Measurements from ENCODE around the gene CEP83. TPM values are rescaled to one million over a fixed set of nuclear protein-coding genes. Genes with fewer than 3 reads are reported as not detected.

CEP83 gene
- polyA plus RNA-seq, 1 donor from 2014 or later: 19.5 TPM

GRCh38 chr12:94488463-94488862 lies 28.8 kb upstream of the CEP83 start:
- TF ChIP-seq POLR2AphosphoS5 (IDR thresholded peaks at IDR 0.05) (no peak), RAD21 (conservative IDR thresholded peaks at IDR 0.05) (no peak), TAF1 (IDR thresholded peaks at IDR 0.05; ENCODE audit: low read depth) (no peak), REST (IDR thresholded peaks at IDR 0.05; ENCODE audit: borderline replicate concordance) (no peak), MXI1 (conservative IDR thresholded peaks at IDR 0.05; ENCODE audit: poor library complexity, severe bottlenecking) (no peak), EZH2 (IDR thresholded peaks at IDR 0.05; ENCODE audit: borderline replicate concordance, insufficient read depth, low read length, poor library complexity, severe bottlenecking) (no peak), EP300 (conservative IDR thresholded peaks at IDR 0.05; ENCODE audit: poor library complexity, severe bottlenecking) (no peak), SMC3 (conservative IDR thresholded peaks at IDR 0.05; ENCODE audit: poor library complexity) (no peak)
- TF ChIP-seq, protein P1, sequence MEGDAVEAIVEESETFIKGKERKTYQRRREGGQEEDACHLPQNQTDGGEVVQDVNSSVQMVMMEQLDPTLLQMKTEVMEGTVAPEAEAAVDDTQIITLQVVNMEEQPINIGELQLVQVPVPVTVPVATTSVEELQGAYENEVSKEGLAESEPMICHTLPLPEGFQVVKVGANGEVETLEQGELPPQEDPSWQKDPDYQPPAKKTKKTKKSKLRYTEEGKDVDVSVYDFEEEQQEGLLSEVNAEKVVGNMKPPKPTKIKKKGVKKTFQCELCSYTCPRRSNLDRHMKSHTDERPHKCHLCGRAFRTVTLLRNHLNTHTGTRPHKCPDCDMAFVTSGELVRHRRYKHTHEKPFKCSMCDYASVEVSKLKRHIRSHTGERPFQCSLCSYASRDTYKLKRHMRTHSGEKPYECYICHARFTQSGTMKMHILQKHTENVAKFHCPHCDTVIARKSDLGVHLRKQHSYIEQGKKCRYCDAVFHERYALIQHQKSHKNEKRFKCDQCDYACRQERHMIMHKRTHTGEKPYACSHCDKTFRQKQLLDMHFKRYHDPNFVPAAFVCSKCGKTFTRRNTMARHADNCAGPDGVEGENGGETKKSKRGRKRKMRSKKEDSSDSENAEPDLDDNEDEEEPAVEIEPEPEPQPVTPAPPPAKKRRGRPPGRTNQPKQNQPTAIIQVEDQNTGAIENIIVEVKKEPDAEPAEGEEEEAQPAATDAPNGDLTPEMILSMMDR (IDR thresholded peaks at IDR 0.05; ENCODE audit: poor library complexity, severe bottlenecking): no peak
- H3K79me2 ChIP-seq (replicated peaks; ENCODE audit: insufficient read depth, low read length): no peaks in the 10 kb centered on the region
- H3F3A ChIP-seq (ENCODE audit: insufficient read depth, low read length, poor library complexity, severe bottlenecking): no peaks in the 10 kb centered on the region
- H3K9ac ChIP-seq (ENCODE audit: low read length): no peak overlapping the region
- no peaks in the 10 kb centered on the region for H3K9me3 ChIP-seq (ENCODE audit: low read length)
- no peak overlapping the region for H3K4me2 ChIP-seq (ENCODE audit: low read length)
- no peak overlapping the region for H2AFZ ChIP-seq (ENCODE audit: low read depth, low read length)
- H3K36me3 ChIP-seq (ENCODE audit: insufficient read depth, low read length): no peaks in the 10 kb centered on the region
- no peak overlapping the region for H3K27ac ChIP-seq (ENCODE audit: low read length)
- no peaks in the 10 kb centered on the region for H3K9me2 ChIP-seq (ENCODE audit: insufficient read depth, low read length)
- no peaks in the 10 kb centered on the region for H4K20me1 ChIP-seq (ENCODE audit: insufficient read depth)
- H3K4me3 ChIP-seq (ENCODE audit: low read length): no peak overlapping the region
- H3K27me3 ChIP-seq (ENCODE audit: insufficient read depth, low read depth, low read length): no peaks in the 10 kb centered on the region

- Histone ChIP-seq H3K79me2 (replicated peaks; ENCODE audit: insufficient read depth, low read length) (no peaks in the 10 kb centered on the region), H3K9ac (ENCODE audit: low read length) (no peak overlapping the region), H3K27ac (ENCODE audit: low read length) (no peak overlapping the region), H3K27me3 (ENCODE audit: insufficient read depth, low read depth, low read length) (no peaks in the 10 kb centered on the region), H3K9me2 (ENCODE audit: insufficient read depth, low read length) (no peaks in the 10 kb centered on the region), H3K36me3 (ENCODE audit: insufficient read depth, low read length) (no peaks in the 10 kb centered on the region), H3K4me2 (ENCODE audit: low read length) (no peak overlapping the region), H3K9me3 (ENCODE audit: low read length) (no peaks in the 10 kb centered on the region), H2AFZ (ENCODE audit: low read depth, low read length) (no peak overlapping the region), H4K20me1 (ENCODE audit: insufficient read depth) (no peaks in the 10 kb centered on the region), H3K4me3 (ENCODE audit: low read length) (no peak overlapping the region), H3F3A (ENCODE audit: insufficient read depth, low read length, poor library complexity, severe bottlenecking) (peaks cover 7% of the 10 kb centered on the region)
- TF ChIP-seq EZH2 (IDR thresholded peaks at IDR 0.05; ENCODE audit: borderline replicate concordance, insufficient read depth, low read length, poor library complexity, severe bottlenecking) (no peak), SMC3 (conservative IDR thresholded peaks at IDR 0.05; ENCODE audit: poor library complexity) (no peak), REST (IDR thresholded peaks at IDR 0.05; ENCODE audit: borderline replicate concordance) (peak; percentile 59), TAF1 (IDR thresholded peaks at IDR 0.05; ENCODE audit: low read depth) (no peak), POLR2AphosphoS5 (IDR thresholded peaks at IDR 0.05) (peak; percentile 41), EP300 (conservative IDR thresholded peaks at IDR 0.05; ENCODE audit: poor library complexity, severe bottlenecking) (peak; percentile 83), MXI1 (conservative IDR thresholded peaks at IDR 0.05; ENCODE audit: poor library complexity, severe bottlenecking) (no peak), RAD21 (conservative IDR thresholded peaks at IDR 0.05) (no peak)
- TF ChIP-seq, protein P1 (IDR thresholded peaks at IDR 0.05; ENCODE audit: poor library complexity, severe bottlenecking): no peak
Observed at GRCh38 chr12:94481734-94482133, 22.1 kb upstream of the CEP83 start.

All from neural cell (in vitro differentiated cells).